HepG2 (cell line): Measurements from ENCODE around the gene VDAC1. TPM values are rescaled to one million over a fixed set of nuclear protein-coding genes. Genes with fewer than 3 reads are reported as not detected.
A peak's percentile ranks its signal among the peaks of the same experiment; 100 is the strongest.

Source experiments
- ARID2 ChIP-seq: sonication (generic); formaldehyde crosslinking; IDR thresholded peaks from 2 replicates; pipeline ENCODE4 v1.8.1; 2022; ENCODE audit warnings: mild to moderate bottlenecking, missing genetic modification reagents, borderline replicate concordance
- ELF1 ChIP-seq: sonication (generic); formaldehyde crosslinking; IDR thresholded peaks from 2 replicates; pipeline ENCODE4 v1.4.0; 2020; ENCODE audit warnings: missing genetic modification reagents
- ELF3 ChIP-seq: IDR thresholded peaks from 2 replicates; pipeline ENCODE4 v1.6.1; 2016; ENCODE audit warnings: missing genetic modification reagents, missing compliant biosample characterization
- FOXK2 ChIP-seq: fragments of 450-650 bp; IDR thresholded peaks from 2 replicates; pipeline ENCODE4 v1.6.1; 2016
- HDAC1 ChIP-seq: sonication (generic); formaldehyde crosslinking; IDR thresholded peaks from 2 replicates; pipeline ENCODE4 v1.5.1; 2020; ENCODE audit warnings: mild to moderate bottlenecking, missing genetic modification reagents
- MED1 ChIP-seq: sonication (generic); formaldehyde crosslinking; IDR thresholded peaks from 2 replicates; pipeline ENCODE4 v1.4.0; 2020; ENCODE audit warnings: missing genetic modification reagents
- NFRKB ChIP-seq: fragments of 450-650 bp; IDR thresholded peaks from 2 replicates; pipeline ENCODE4 v1.6.1; 2017
- NRL ChIP-seq: sonication (generic); formaldehyde crosslinking; IDR thresholded peaks from 2 replicates; pipeline ENCODE4 v1.5.0; 2020; ENCODE audit warnings: missing genetic modification reagents, mild to moderate bottlenecking, moderate library complexity, borderline replicate concordance
- POLR2AphosphoS5 ChIP-seq: IDR thresholded peaks from 2 replicates; pipeline ENCODE4 v1.6.1; 2012; ENCODE audit warnings: low read depth, low read length
- REPIN1 ChIP-seq: sonication (generic); formaldehyde crosslinking; IDR thresholded peaks from 2 replicates; pipeline ENCODE4 v1.8.0; 2022; ENCODE audit warnings: missing genetic modification reagents, low read depth, mild to moderate bottlenecking, borderline replicate concordance
- SIX4 ChIP-seq: sonication (generic); formaldehyde crosslinking; IDR thresholded peaks from 2 replicates; pipeline ENCODE4 v1.4.0; 2020; ENCODE audit warnings: missing genetic modification reagents
- U2AF2 ChIP-seq: fragments of 200-400 bp; formaldehyde crosslinking; IDR thresholded peaks from 2 replicates; pipeline ENCODE4 v1.6.1; 2017; ENCODE audit warnings: low read depth, mild to moderate bottlenecking, low read length
- XRCC5 ChIP-seq: fragments of 200-400 bp; formaldehyde crosslinking; optimal IDR thresholded peaks from 2 replicates; pipeline ENCODE3; 2017; ENCODE audit warnings: mild to moderate bottlenecking, low read length
- ZNF501 ChIP-seq: sonication (generic); formaldehyde crosslinking; IDR thresholded peaks from 2 replicates; pipeline ENCODE4 v1.5.1; 2020; ENCODE audit warnings: mild to moderate bottlenecking, moderate library complexity, missing genetic modification reagents
- ZNF557 ChIP-seq: sonication (generic); formaldehyde crosslinking; IDR thresholded peaks from 2 replicates; pipeline ENCODE4 v1.4.0; 2020; ENCODE audit warnings: missing genetic modification reagents
- ZNF605 ChIP-seq: sonication (generic); formaldehyde crosslinking; IDR thresholded peaks from 2 replicates; pipeline ENCODE4 v1.8.0; 2022; ENCODE audit warnings: mild to moderate bottlenecking, missing genetic modification reagents
- ZNF652 ChIP-seq: IDR thresholded peaks from 2 replicates; pipeline ENCODE4 v1.6.1; 2016; ENCODE audit warnings: low read depth, borderline replicate concordance
- ZNF790 ChIP-seq: sonication (generic); formaldehyde crosslinking; IDR thresholded peaks from 2 replicates; pipeline ENCODE4 v1.8.0; 2022; ENCODE audit warnings: missing genetic modification reagents, mild to moderate bottlenecking, borderline replicate concordance
- polyA plus RNA-seq, 8 experiments: library from polyadenylated mRNA; depleted of rRNA in 3 of 8; stranded (reverse) in 7 of 8; unstranded in 1 of 8; fragments of >200 nt; fragmentation: Illumina TruSeq in 4 of 8; extraction: Trizol in 4 of 8; gene quantifications; 2 replicates each; pipeline versions ENCODE4 v1.2.1 to v1.2.3, GENCODE V29; 2011 to 2016; ENCODE audit warnings: low read depth in 4 of 8, missing spikeins in 1 of 8, mixed read lengths in 1 of 8; ENCODE audit not compliant: insufficient read depth in 1 of 8
- total RNA-seq, 5 experiments: library from RNA; depleted of rRNA; stranded (reverse); fragments of >200 nt; fragmentation: Illumina TruSeq; extraction: Trizol; gene quantifications; 2 replicates each; pipeline ENCODE4 v1.2.3, GENCODE V29; 2016; ENCODE audit warnings: low read depth in 1 of 5
- TF ChIP-seq, protein P1 (sequence below): sonication (generic); formaldehyde crosslinking; conservative IDR thresholded peaks from 2 replicates; pipeline ENCODE4 v1.8.1; 2023; ENCODE audit warnings: missing genetic modification reagents
- TF ChIP-seq, protein P2 (sequence below): sonication (generic); formaldehyde crosslinking; IDR thresholded peaks from 2 replicates; pipeline ENCODE4 v1.5.1; 2020; ENCODE audit warnings: missing genetic modification reagents, mild to moderate bottlenecking, borderline replicate concordance
- TF ChIP-seq, protein P3 (sequence below): sonication (generic); formaldehyde crosslinking; IDR thresholded peaks from 2 replicates; pipeline ENCODE4 v1.4.0; 2020; ENCODE audit warnings: missing genetic modification reagents
- TF ChIP-seq, protein P4 (sequence below): IDR thresholded peaks from 2 replicates; pipeline ENCODE4 v1.6.1; 2012; ENCODE audit warnings: inconsistent platforms
- TF ChIP-seq, protein P5 (sequence below): sonication (generic); formaldehyde crosslinking; IDR thresholded peaks from 2 replicates; pipeline ENCODE4 v1.5.0; 2020; ENCODE audit warnings: mild to moderate bottlenecking, missing genetic modification reagents, moderate library complexity
- TF ChIP-seq, protein P6 (sequence below): sonication (generic); formaldehyde crosslinking; IDR thresholded peaks from 2 replicates; pipeline ENCODE4 v1.9.0; 2021; ENCODE audit warnings: missing genetic modification reagents, mild to moderate bottlenecking, borderline replicate concordance

VDAC1 gene
- total and polyA plus RNA-seq, 2 of the 13 experiments (the other 11 are each of a cell fraction or from before 2014, with no cell fraction given) = 112 to 380 TPM

DNA sequence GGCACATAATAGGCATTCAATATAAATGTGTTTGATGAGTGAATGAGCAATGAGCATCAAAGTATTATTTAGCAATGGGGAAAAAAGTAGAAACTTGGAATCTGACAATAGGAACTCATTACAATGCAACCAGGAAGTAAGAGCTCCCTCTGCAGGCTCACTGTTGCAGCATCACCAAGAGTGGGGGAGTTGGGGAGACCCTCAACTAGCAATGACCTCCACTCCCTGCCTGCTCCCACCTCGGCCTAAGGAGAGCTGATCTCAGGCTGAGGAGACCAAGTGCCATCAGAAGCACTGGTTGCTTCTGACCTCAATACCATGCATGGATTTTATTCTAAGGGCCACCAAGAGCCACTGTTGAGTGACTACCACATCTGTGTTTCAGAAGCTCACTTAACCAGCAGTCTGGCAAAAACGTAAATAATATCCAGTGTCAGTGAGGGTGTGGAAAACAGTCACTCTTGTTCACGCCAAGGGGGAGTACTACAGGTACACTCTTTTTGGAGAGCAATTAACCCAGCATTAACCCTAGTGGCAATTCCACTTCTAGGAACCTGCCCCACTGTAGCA, 8.0 kb downstream of the VDAC1 start (continued):
- TF ChIP-seq ARID2 (CRISPR knock-in tag) (no peak), ZNF652 (CRISPR knock-in tag) (no peak), U2AF2 (no peak), NRL (no peak), NFRKB (no peak), HDAC1 (CRISPR knock-in tag) (no peak), ZNF501 (CRISPR knock-in tag) (no peak), ELF3 (CRISPR knock-in tag) (peak; percentile 73), POLR2AphosphoS5 (no peak), XRCC5 (peak; percentile 37), ELF1 (CRISPR knock-in tag) (peak; percentile 63), FOXK2 (no peak), ZNF557 (CRISPR knock-in tag) (no peak), ZNF605 (no peak), SIX4 (no peak), ZNF790 (CRISPR knock-in tag) (no peak), REPIN1 (0 out of 2 replicates have a peak, but pooled peaks have one; percentile 2), MED1 (CRISPR knock-in tag) (0 out of 2 replicates have a peak, but pooled peaks have one; percentile 27)
- TF ChIP-seq, protein P1, sequence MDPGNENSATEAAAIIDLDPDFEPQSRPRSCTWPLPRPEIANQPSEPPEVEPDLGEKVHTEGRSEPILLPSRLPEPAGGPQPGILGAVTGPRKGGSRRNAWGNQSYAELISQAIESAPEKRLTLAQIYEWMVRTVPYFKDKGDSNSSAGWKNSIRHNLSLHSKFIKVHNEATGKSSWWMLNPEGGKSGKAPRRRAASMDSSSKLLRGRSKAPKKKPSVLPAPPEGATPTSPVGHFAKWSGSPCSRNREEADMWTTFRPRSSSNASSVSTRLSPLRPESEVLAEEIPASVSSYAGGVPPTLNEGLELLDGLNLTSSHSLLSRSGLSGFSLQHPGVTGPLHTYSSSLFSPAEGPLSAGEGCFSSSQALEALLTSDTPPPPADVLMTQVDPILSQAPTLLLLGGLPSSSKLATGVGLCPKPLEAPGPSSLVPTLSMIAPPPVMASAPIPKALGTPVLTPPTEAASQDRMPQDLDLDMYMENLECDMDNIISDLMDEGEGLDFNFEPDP (CRISPR knock-in tag) = no peak
- TF ChIP-seq, protein P2, sequence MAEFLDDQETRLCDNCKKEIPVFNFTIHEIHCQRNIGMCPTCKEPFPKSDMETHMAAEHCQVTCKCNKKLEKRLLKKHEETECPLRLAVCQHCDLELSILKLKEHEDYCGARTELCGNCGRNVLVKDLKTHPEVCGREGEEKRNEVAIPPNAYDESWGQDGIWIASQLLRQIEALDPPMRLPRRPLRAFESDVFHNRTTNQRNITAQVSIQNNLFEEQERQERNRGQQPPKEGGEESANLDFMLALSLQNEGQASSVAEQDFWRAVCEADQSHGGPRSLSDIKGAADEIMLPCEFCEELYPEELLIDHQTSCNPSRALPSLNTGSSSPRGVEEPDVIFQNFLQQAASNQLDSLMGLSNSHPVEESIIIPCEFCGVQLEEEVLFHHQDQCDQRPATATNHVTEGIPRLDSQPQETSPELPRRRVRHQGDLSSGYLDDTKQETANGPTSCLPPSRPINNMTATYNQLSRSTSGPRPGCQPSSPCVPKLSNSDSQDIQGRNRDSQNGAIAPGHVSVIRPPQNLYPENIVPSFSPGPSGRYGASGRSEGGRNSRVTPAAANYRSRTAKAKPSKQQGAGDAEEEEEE (CRISPR knock-in tag) = no peak
- TF ChIP-seq, protein P3, sequence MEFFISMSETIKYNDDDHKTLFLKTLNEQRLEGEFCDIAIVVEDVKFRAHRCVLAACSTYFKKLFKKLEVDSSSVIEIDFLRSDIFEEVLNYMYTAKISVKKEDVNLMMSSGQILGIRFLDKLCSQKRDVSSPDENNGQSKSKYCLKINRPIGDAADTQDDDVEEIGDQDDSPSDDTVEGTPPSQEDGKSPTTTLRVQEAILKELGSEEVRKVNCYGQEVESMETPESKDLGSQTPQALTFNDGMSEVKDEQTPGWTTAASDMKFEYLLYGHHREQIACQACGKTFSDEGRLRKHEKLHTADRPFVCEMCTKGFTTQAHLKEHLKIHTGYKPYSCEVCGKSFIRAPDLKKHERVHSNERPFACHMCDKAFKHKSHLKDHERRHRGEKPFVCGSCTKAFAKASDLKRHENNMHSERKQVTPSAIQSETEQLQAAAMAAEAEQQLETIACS = no peak
- TF ChIP-seq, protein P4, sequence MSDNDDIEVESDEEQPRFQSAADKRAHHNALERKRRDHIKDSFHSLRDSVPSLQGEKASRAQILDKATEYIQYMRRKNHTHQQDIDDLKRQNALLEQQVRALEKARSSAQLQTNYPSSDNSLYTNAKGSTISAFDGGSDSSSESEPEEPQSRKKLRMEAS = no peak
- TF ChIP-seq, protein P5, sequence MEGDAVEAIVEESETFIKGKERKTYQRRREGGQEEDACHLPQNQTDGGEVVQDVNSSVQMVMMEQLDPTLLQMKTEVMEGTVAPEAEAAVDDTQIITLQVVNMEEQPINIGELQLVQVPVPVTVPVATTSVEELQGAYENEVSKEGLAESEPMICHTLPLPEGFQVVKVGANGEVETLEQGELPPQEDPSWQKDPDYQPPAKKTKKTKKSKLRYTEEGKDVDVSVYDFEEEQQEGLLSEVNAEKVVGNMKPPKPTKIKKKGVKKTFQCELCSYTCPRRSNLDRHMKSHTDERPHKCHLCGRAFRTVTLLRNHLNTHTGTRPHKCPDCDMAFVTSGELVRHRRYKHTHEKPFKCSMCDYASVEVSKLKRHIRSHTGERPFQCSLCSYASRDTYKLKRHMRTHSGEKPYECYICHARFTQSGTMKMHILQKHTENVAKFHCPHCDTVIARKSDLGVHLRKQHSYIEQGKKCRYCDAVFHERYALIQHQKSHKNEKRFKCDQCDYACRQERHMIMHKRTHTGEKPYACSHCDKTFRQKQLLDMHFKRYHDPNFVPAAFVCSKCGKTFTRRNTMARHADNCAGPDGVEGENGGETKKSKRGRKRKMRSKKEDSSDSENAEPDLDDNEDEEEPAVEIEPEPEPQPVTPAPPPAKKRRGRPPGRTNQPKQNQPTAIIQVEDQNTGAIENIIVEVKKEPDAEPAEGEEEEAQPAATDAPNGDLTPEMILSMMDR (CRISPR knock-in tag) = peak; percentile 73
- TF ChIP-seq, protein P6, sequence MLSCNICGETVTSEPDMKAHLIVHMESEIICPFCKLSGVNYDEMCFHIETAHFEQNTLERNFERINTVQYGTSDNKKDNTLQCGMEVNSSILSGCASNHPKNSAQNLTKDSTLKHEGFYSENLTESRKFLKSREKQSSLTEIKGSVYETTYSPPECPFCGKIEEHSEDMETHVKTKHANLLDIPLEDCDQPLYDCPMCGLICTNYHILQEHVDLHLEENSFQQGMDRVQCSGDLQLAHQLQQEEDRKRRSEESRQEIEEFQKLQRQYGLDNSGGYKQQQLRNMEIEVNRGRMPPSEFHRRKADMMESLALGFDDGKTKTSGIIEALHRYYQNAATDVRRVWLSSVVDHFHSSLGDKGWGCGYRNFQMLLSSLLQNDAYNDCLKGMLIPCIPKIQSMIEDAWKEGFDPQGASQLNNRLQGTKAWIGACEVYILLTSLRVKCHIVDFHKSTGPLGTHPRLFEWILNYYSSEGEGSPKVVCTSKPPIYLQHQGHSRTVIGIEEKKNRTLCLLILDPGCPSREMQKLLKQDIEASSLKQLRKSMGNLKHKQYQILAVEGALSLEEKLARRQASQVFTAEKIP (CRISPR knock-in tag) = no peak
